ENCODE results near the gene THBS3.
"Not testable (repeated sequence)": the region's sequence is repeated elsewhere in the genome, so short reads cannot be mapped to it uniquely, and the experiment has no call there.

Gene THBS3

GRCh38 chr1:155160128-155160527 is 47.6 kb downstream of the THBS3 start:
- TF ChIP-seq HDGF (IDR thresholded peaks at IDR 0.05; ENCODE audit: borderline replicate concordance) (no peak), FOXK2 (IDR thresholded peaks at IDR 0.05) (no peak), LEF1 (IDR thresholded peaks at IDR 0.05; ENCODE audit: borderline replicate concordance) (no peak), CTBP1 (IDR thresholded peaks at IDR 0.05; ENCODE audit: borderline replicate concordance) (no peak), BHLHE40 (IDR thresholded peaks at IDR 0.05; ENCODE audit: borderline replicate concordance) (no peak), NFRKB (IDR thresholded peaks at IDR 0.05) (no peak), FOXA1 (IDR thresholded peaks at IDR 0.05) (no peak), TARDBP (IDR thresholded peaks at IDR 0.05) (no peak), FOXM1 (IDR thresholded peaks at IDR 0.05; ENCODE audit: borderline replicate concordance) (no peak), ELF4 (IDR thresholded peaks at IDR 0.05) (no peak), ARNT (IDR thresholded peaks at IDR 0.05) (no peak), ZNF384 (IDR thresholded peaks at IDR 0.05) (no peak), PKNOX1 (IDR thresholded peaks at IDR 0.05) (no peak), SUZ12 (IDR thresholded peaks at IDR 0.05) (no peak), SP1 (IDR thresholded peaks at IDR 0.05) (no peak), L3MBTL2 (conservative IDR thresholded peaks at IDR 0.05) (no peak)
- ChIA-PET POLR2A (interaction anchor here (0.7 to 1.0 kb wide), 2 partner anchors 28 to 33 kb away, joined by 3 to 4 read pairs; no protein-coding TSS in a partner anchor), CTCF (no interaction called here)
- peak; percentile 3 for DNase-seq (ENCODE audit: extremely low spot score)

- DNase-seq (ENCODE audit: extremely low spot score) = peak; percentile 4
- TF ChIP-seq L3MBTL2 (conservative IDR thresholded peaks at IDR 0.05) = no peak
- no peak for TF ChIP-seq CTBP1 (IDR thresholded peaks at IDR 0.05; ENCODE audit: borderline replicate concordance)
- no peak for TF ChIP-seq SP1 (IDR thresholded peaks at IDR 0.05)
- TF ChIP-seq BHLHE40 (IDR thresholded peaks at IDR 0.05; ENCODE audit: borderline replicate concordance) = no peak
- TF ChIP-seq NFRKB (IDR thresholded peaks at IDR 0.05) = no peak
- no peak for TF ChIP-seq LEF1 (IDR thresholded peaks at IDR 0.05; ENCODE audit: borderline replicate concordance)
- TF ChIP-seq FOXK2 (IDR thresholded peaks at IDR 0.05) = no peak
- no peak for TF ChIP-seq FOXM1 (IDR thresholded peaks at IDR 0.05; ENCODE audit: borderline replicate concordance)
- TF ChIP-seq TARDBP (IDR thresholded peaks at IDR 0.05) = no peak
- TF ChIP-seq SUZ12 (IDR thresholded peaks at IDR 0.05) = no peak
- TF ChIP-seq ELF4 (IDR thresholded peaks at IDR 0.05) = no peak
- no peak for TF ChIP-seq HDGF (IDR thresholded peaks at IDR 0.05; ENCODE audit: borderline replicate concordance)
- no peak for TF ChIP-seq ZNF384 (IDR thresholded peaks at IDR 0.05)
- TF ChIP-seq FOXA1 (IDR thresholded peaks at IDR 0.05) = no peak
- ChIA-PET POLR2A (no interaction called here), CTCF (no interaction called here)
Measured at GRCh38 chr1:155158991-155159390, 48.7 kb downstream of the THBS3 start.

GRCh38 chr1:155155996-155156643 is 51.6 kb downstream of the THBS3 start:
- DNase-seq (ENCODE audit: extremely low spot score); POLR2A ChIA-PET: not testable (repeated sequence)
- CTCF ChIA-PET = interaction anchor here (0.6 to 1.3 kb wide), 3 partner anchors 11 to 86 kb away, joined by 3 to 7 read pairs (median 3); partner anchors contain the start of gene KRTCAP2

All from HEK293T (cell line).